ENCODE results near the gene C1QL4. TPM values are rescaled to one million over a fixed set of nuclear protein-coding genes. Genes with fewer than 3 reads are reported as not detected.

Gene C1QL4
- total and polyA plus RNA-seq, 5 donors from 2014 or later: not detected

DNA sequence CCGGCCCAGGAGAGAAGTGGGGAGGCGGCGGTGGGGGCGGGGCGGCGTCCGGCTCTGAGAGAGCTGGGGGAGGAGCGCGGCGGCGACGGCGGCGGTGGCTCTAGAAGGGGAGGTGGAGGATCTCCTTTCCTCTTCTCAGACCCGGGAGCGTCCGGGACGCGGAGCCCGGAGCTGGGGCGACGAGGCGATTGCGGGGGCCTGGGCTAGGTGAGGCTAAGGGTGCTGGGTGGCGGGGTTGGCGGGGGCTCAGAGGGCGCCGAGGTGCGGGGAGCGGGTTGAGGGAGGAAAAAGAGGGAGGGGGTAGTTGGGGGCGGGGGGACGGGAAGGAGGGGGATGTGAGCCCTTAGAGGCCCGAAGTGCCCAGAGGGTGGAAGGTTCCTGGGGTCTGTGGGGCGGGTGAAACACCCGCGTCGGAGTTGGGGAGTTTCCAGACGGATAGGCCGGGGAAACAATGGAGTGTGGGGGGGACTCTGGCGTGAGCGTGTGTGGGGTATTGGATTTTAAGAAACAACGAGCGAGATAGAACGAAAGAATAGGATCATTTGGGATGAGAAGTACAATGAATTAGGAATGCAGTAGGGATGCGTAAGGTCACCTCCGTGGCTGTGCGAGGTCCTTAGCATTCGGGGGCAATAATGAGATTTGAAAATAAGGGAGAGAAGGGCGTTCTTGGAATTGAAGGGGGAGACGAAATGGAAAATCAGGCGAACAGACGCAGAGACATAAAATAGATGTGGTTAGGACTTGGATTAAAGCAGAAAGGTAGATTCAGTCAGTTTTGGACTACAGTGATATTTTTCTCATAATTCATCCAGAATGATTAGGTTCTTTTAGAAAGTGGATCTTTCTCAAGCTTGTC lies 30.6 kb upstream of the C1QL4 start, which contains the start of gene SPATS2:
Gene SPATS2 (plus strand): TSS at position 82 of the 859 bp plus-strand sequence. CDS start 93,551 bp downstream, outside the sequence.
- Histone ChIP-seq H3K36me3 (ENCODE audit: control insufficient read depth, insufficient read depth, low read length) (no peaks in the 10 kb centered on the region), H3K9me3 (ENCODE audit: control insufficient read depth in 2 of 2, low read length in 2 of 2) (no peaks in the 10 kb centered on the region), H3K4me3 (ENCODE audit: low read depth, low read length) (peak within 1 kb of the TSS; percentile 77), H3K4me1 (ENCODE audit: control insufficient read depth, insufficient read depth, low read length, poor library complexity, severe bottlenecking) (peaks cover 14% of the 10 kb centered on the region), H3K27ac (ENCODE audit: insufficient read depth, low read length, poor library complexity, severe bottlenecking) (peak within 1 kb of the TSS; percentile 83), H3K27me3 (ENCODE audit: control insufficient read depth, insufficient read depth, low read length) (no peaks in the 10 kb centered on the region)
- DNase-seq (no peak), ATAC-seq (ENCODE audit: low read depth in 2 of 2) (no peak)
- peak within 1 kb of the TSS; percentile 93 to 95 (median 95) for H3K27ac Mint-ChIP-seq
- peaks cover 5% of the 10 kb centered on the region for H3K27me3 Mint-ChIP-seq
- H3K9me3 Mint-ChIP-seq: no peaks in the 10 kb centered on the region
- H3K4me1 Mint-ChIP-seq: peaks cover 19 to 34% (median 26%) of the 10 kb centered on the region in 4 donors
- H3K36me3 Mint-ChIP-seq: no peaks in the 10 kb centered on the region
- H3K4me3 Mint-ChIP-seq: peak within 1 kb of the TSS; percentile 92 to 99 (median 94)

DNA sequence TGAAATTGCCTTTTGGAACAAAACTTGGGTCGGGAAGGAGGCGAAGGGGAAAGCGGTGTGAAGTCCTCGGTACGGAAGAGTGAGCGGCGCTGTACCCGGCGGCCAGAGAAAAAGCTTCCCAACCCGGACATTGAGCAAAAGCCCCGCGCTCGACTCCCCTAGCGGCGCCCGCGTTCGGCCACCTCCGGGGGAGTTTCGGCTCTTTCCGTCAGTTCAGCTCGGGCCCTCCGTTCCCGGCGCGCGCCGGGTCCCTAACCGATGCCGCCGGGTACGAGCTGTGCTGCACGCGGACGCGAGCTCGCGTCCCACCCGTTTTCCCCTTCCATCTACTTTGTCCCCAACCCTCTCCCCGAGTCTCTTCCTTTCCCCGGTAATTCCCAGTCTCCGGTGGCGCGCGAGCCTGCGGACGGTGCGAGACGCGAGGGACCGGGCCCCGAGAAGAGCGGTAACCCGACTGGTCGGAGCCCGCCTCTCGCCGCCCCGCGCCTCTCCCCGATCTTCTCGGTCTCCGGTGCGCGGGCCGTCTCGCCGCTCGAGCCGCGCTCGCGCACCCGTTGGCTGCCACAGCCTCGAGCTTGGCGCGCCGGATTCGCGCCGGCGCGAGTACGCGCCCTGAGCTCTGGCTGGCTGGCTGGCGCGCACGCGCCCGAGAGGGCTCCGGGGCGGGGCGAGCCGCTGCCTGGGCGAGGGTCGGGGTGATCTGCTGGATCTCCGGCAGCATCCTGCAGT lies 29.8 kb upstream of the C1QL4 start:
- DNase-seq: peak; percentile 78 to 90 (median 80)
- Mint-ChIP-seq H3K27me3 (peaks cover 5% of the 10 kb centered on the region), H3K27ac (peak overlapping the region; percentile 93 to 95 (median 95)), H3K36me3 (no peaks in the 10 kb centered on the region), H3K9me3 (no peaks in the 10 kb centered on the region), H3K4me3 (peak overlapping the region; percentile 92 to 99 (median 94)), H3K4me1 (peaks cover 18 to 34% (median 26%) of the 10 kb centered on the region in 4 donors)
- peaks cover 14% of the 10 kb centered on the region for H3K4me1 ChIP-seq (ENCODE audit: control insufficient read depth, insufficient read depth, low read length, poor library complexity, severe bottlenecking)
- no peaks in the 10 kb centered on the region for H3K27me3 ChIP-seq (ENCODE audit: control insufficient read depth, insufficient read depth, low read length)
- ATAC-seq (ENCODE audit: low read depth in 2 of 2): peak; percentile 83 to 84
- no peaks in the 10 kb centered on the region for H3K9me3 ChIP-seq (ENCODE audit: control insufficient read depth in 2 of 2, low read length in 2 of 2)
- no peaks in the 10 kb centered on the region for H3K36me3 ChIP-seq (ENCODE audit: control insufficient read depth, insufficient read depth, low read length)
- H3K4me3 ChIP-seq (ENCODE audit: low read depth, low read length): peak overlapping the region; percentile 77
- H3K27ac ChIP-seq (ENCODE audit: insufficient read depth, low read length, poor library complexity, severe bottlenecking): peak overlapping the region; percentile 83

DNA sequence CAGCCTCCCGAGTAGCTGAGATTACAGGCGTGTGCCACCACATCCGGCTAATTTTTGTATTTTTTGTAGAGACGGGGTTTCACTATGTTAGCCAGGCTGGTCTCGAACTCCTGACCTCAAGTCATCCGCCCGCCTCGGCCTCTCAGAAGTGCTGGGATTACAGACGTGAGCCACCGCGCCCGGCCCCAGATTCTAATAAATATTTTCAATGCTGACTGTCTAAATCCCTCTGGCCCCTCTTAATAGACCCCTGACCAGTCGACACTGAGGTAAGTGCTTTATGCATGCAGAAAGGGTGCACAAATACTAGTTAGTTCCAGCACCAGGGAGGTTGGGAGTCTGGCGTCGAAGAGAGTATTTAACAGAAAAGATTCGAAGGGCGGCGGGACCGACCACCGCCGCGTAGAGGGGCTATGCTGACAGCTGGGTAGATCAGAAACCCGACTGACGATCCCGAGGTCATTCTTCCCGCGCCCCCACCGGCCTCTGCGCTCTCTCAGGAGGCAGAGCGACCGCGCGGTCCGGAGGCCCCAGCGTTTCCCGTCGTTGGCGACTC lies 29.2 kb upstream of the C1QL4 start:
- peaks cover 14% of the 10 kb centered on the region for H3K4me1 ChIP-seq (ENCODE audit: control insufficient read depth, insufficient read depth, low read length, poor library complexity, severe bottlenecking)
- Mint-ChIP-seq H3K4me3 (peak overlapping the region; percentile 92 to 99 (median 94)), H3K4me1 (peaks cover 15 to 34% (median 25%) of the 10 kb centered on the region in 4 donors), H3K9me3 (no peaks in the 10 kb centered on the region), H3K27me3 (peaks cover 10% of the 10 kb centered on the region), H3K36me3 (no peaks in the 10 kb centered on the region), H3K27ac (peak overlapping the region; percentile 93 to 95 (median 95))
- H3K4me3 ChIP-seq (ENCODE audit: low read depth, low read length): peak overlapping the region; percentile 77
- DNase-seq (no peak), ATAC-seq (ENCODE audit: low read depth in 2 of 2) (no peak)
- H3K27me3 ChIP-seq (ENCODE audit: control insufficient read depth, insufficient read depth, low read length): no peaks in the 10 kb centered on the region
- no peaks in the 10 kb centered on the region for H3K36me3 ChIP-seq (ENCODE audit: control insufficient read depth, insufficient read depth, low read length)
- H3K27ac ChIP-seq (ENCODE audit: insufficient read depth, low read length, poor library complexity, severe bottlenecking): peak overlapping the region; percentile 83
- no peaks in the 10 kb centered on the region for H3K9me3 ChIP-seq (ENCODE audit: control insufficient read depth in 2 of 2, low read length in 2 of 2)

DNA sequence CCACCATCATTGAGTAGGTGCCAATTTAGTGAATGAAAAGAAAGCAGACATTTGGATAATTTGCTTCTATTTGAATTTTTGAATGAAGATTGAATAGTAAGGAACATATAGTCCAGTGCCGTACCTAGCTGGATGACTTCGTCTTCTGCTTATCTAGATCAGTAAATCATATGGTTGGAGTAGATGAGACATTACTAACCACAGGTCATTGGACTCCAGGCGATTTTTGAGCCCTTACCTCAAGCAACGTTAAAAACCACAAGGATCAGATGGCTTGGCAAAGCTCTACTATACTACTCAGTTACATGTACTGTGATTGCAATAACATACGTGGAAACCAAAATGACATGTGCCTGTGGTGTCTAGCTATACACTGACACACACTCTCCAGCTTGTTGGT lies 28.6 kb upstream of the C1QL4 start:
- peak overlapping the region; percentile 36 to 92 (median 63) for H3K4me3 Mint-ChIP-seq
- H3K27me3 Mint-ChIP-seq: peaks cover 15% of the 10 kb centered on the region
- Histone ChIP-seq H3K27me3 (ENCODE audit: control insufficient read depth, insufficient read depth, low read length) (no peaks in the 10 kb centered on the region), H3K9me3 (ENCODE audit: control insufficient read depth in 2 of 2, low read length in 2 of 2) (no peaks in the 10 kb centered on the region), H3K36me3 (ENCODE audit: control insufficient read depth, insufficient read depth, low read length) (no peaks in the 10 kb centered on the region), H3K27ac (ENCODE audit: insufficient read depth, low read length, poor library complexity, severe bottlenecking) (no peak overlapping the region), H3K4me3 (ENCODE audit: low read depth, low read length) (no peak overlapping the region), H3K4me1 (ENCODE audit: control insufficient read depth, insufficient read depth, low read length, poor library complexity, severe bottlenecking) (peaks cover 14% of the 10 kb centered on the region)
- H3K4me1 Mint-ChIP-seq: peaks cover 15 to 34% (median 23%) of the 10 kb centered on the region in 4 donors
- ATAC-seq (ENCODE audit: low read depth in 2 of 2): no peak
- peak overlapping the region in 2 of 3 donors; percentile 52 to 95 for H3K27ac Mint-ChIP-seq
- no peak for DNase-seq
- H3K9me3 Mint-ChIP-seq: no peaks in the 10 kb centered on the region
- no peaks in the 10 kb centered on the region for H3K36me3 Mint-ChIP-seq

DNA sequence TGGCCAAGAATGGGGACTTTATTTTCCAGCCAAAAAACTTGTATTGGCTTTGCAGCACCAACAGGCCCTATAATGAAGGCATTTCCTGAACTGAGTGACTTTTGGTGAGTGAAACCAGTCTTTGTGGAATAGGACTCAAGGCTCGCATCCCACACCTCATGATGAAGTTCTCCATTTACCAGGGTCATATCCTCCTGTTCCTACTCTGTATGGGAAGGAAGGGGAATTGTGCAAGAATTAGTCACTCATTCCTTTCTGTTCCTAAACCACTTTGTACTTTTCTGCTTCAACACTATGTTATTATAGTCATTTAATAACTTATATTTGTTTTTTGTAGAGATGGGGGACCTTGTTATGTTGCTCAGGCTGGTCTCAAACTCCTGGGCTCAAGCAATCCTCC lies 28.0 kb upstream of the C1QL4 start:
- Histone ChIP-seq H3K4me3 (ENCODE audit: low read depth, low read length) (no peak overlapping the region), H3K9me3 (ENCODE audit: control insufficient read depth in 2 of 2, low read length in 2 of 2) (no peaks in the 10 kb centered on the region), H3K27ac (ENCODE audit: insufficient read depth, low read length, poor library complexity, severe bottlenecking) (no peak overlapping the region), H3K36me3 (ENCODE audit: control insufficient read depth, insufficient read depth, low read length) (no peaks in the 10 kb centered on the region), H3K27me3 (ENCODE audit: control insufficient read depth, insufficient read depth, low read length) (no peaks in the 10 kb centered on the region), H3K4me1 (ENCODE audit: control insufficient read depth, insufficient read depth, low read length, poor library complexity, severe bottlenecking) (peaks cover 14% of the 10 kb centered on the region)
- H3K27me3 Mint-ChIP-seq: peaks cover 16% of the 10 kb centered on the region
- no peak overlapping the region for H3K27ac Mint-ChIP-seq
- peak overlapping the region in 3 of 4 donors; percentile 36 to 92 (median 90) for H3K4me3 Mint-ChIP-seq
- ATAC-seq (ENCODE audit: low read depth in 2 of 2) (no peak), DNase-seq (no peak)
- H3K36me3 Mint-ChIP-seq: no peaks in the 10 kb centered on the region
- no peaks in the 10 kb centered on the region for H3K9me3 Mint-ChIP-seq
- peaks cover 15 to 34% (median 23%) of the 10 kb centered on the region in 4 donors for H3K4me1 Mint-ChIP-seq

DNA sequence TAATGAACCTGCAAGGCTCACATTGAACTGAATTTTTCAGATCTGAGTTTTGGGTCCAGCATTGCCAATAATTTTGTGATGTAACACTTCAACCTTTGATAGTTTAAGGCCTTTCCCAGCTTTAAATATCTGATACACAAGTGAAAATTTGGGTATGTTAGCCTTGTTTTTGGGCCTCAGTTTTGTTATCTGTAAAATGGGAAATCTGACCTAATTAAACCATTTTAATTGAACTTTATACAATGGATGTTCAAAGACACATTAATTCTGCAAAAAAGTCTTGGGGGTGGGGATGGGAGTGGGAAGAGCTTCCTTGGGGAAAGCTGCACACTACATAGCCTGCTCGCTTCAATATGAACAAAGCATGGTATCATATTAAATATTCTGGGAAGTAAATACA lies 25.1 kb upstream of the C1QL4 start:
- ATAC-seq (ENCODE audit: low read depth in 2 of 2): no peak
- Mint-ChIP-seq H3K36me3 (no peaks in the 10 kb centered on the region), H3K27ac (no peak overlapping the region), H3K4me3 (peak overlapping the region in 1 of 4 donors; percentile 11), H3K4me1 (peaks cover 0 to 14% (median 6%) of the 10 kb centered on the region in 4 donors), H3K9me3 (no peaks in the 10 kb centered on the region), H3K27me3 (peaks cover 31% of the 10 kb centered on the region)
- Histone ChIP-seq H3K9me3 (ENCODE audit: control insufficient read depth in 2 of 2, low read length in 2 of 2) (no peaks in the 10 kb centered on the region), H3K4me3 (ENCODE audit: low read depth, low read length) (no peak overlapping the region), H3K27me3 (ENCODE audit: control insufficient read depth, insufficient read depth, low read length) (peaks cover 2% of the 10 kb centered on the region), H3K27ac (ENCODE audit: insufficient read depth, low read length, poor library complexity, severe bottlenecking) (no peak overlapping the region), H3K4me1 (ENCODE audit: control insufficient read depth, insufficient read depth, low read length, poor library complexity, severe bottlenecking) (peaks cover 4% of the 10 kb centered on the region), H3K36me3 (ENCODE audit: control insufficient read depth, insufficient read depth, low read length) (no peaks in the 10 kb centered on the region)
- no peak for DNase-seq

DNA sequence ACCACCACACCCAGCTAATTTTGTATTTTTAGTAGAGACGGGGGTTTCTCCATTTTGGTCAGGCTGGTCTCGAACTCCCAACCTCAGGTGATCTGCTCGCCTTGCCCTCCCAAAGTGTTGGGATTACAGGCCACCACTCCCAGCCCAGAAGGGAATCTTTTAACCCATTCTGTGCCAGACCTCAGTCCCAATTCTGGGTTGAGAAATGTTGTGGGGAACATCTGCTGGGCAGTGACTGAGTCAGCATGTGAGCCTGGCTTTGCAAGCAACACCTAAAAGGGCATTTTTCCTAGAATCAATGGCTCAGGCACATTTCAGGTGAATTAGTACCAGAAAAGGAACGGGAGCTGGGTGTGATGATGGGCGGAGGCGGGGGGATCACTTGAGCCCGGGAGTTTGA lies 22.7 kb upstream of the C1QL4 start:
- no peak for DNase-seq
- peaks cover 0 to 3% (median under 1%) of the 10 kb centered on the region in 4 donors for H3K4me1 Mint-ChIP-seq
- Histone ChIP-seq H3K4me3 (ENCODE audit: low read depth, low read length) (no peak overlapping the region), H3K27ac (ENCODE audit: insufficient read depth, low read length, poor library complexity, severe bottlenecking) (no peak overlapping the region), H3K9me3 (ENCODE audit: control insufficient read depth in 2 of 2, low read length in 2 of 2) (no peaks in the 10 kb centered on the region), H3K36me3 (ENCODE audit: control insufficient read depth, insufficient read depth, low read length) (no peaks in the 10 kb centered on the region), H3K27me3 (ENCODE audit: control insufficient read depth, insufficient read depth, low read length) (peaks cover 2% of the 10 kb centered on the region), H3K4me1 (ENCODE audit: control insufficient read depth, insufficient read depth, low read length, poor library complexity, severe bottlenecking) (no peaks in the 10 kb centered on the region)
- no peak overlapping the region for H3K4me3 Mint-ChIP-seq
- no peaks in the 10 kb centered on the region for H3K9me3 Mint-ChIP-seq
- no peak for ATAC-seq (ENCODE audit: low read depth in 2 of 2)
- H3K36me3 Mint-ChIP-seq: no peaks in the 10 kb centered on the region
- no peak overlapping the region for H3K27ac Mint-ChIP-seq
- peaks cover 38% of the 10 kb centered on the region for H3K27me3 Mint-ChIP-seq
